Subcutaneous abdominal adipose tissue (tissue), 5 donors: ENCODE results near the gene ABCB8.

Source experiments
- H3K27ac ChIP-seq: one replicate; pipeline ENCODE4 v1.7.0; 2013; ENCODE audit warnings: low read depth, mild to moderate bottlenecking, inconsistent platforms, low read length, moderate library complexity
- H3K27me3 ChIP-seq, 5 donors: one replicate each; pipeline ENCODE4 v1.7.0; 2013; ENCODE audit warnings: low read length in 5 of 5, inconsistent platforms in 1 of 5; ENCODE audit not compliant: control insufficient read depth in 5 of 5, insufficient read depth in 4 of 5
- H3K36me3 ChIP-seq, 5 donors: one replicate each; pipeline ENCODE4 v1.7.0; 2013; ENCODE audit warnings: low read length in 5 of 5; ENCODE audit not compliant: control insufficient read depth in 5 of 5, insufficient read depth in 5 of 5
- H3K4me1 ChIP-seq, 5 donors: one replicate each; pipeline ENCODE4 v1.7.0; 2013; ENCODE audit warnings: low read length in 5 of 5, mild to moderate bottlenecking in 3 of 5, moderate library complexity in 1 of 5; ENCODE audit not compliant: control insufficient read depth in 5 of 5, insufficient read depth in 5 of 5
- H3K4me3 ChIP-seq, 5 donors: one replicate each; pipeline ENCODE4 v1.7.0; 2013; ENCODE audit warnings: low read length in 5 of 5, low read depth in 1 of 5
- H3K9ac ChIP-seq, 5 donors: one replicate each; pipeline ENCODE4 v1.7.0; 2013; ENCODE audit warnings: low read length in 5 of 5, mild to moderate bottlenecking in 4 of 5, moderate library complexity in 3 of 5
- H3K9me3 ChIP-seq, 5 donors: one replicate each; pipeline ENCODE4 v1.7.0; 2013; ENCODE audit warnings: low read length in 5 of 5; ENCODE audit not compliant: control insufficient read depth in 5 of 5
- donor health status: healthy.
- donor health status: healthy.
- donor health status: healthy.
- donor health status: healthy.
- donor health status: healthy.

Gene ABCB8

DNA sequence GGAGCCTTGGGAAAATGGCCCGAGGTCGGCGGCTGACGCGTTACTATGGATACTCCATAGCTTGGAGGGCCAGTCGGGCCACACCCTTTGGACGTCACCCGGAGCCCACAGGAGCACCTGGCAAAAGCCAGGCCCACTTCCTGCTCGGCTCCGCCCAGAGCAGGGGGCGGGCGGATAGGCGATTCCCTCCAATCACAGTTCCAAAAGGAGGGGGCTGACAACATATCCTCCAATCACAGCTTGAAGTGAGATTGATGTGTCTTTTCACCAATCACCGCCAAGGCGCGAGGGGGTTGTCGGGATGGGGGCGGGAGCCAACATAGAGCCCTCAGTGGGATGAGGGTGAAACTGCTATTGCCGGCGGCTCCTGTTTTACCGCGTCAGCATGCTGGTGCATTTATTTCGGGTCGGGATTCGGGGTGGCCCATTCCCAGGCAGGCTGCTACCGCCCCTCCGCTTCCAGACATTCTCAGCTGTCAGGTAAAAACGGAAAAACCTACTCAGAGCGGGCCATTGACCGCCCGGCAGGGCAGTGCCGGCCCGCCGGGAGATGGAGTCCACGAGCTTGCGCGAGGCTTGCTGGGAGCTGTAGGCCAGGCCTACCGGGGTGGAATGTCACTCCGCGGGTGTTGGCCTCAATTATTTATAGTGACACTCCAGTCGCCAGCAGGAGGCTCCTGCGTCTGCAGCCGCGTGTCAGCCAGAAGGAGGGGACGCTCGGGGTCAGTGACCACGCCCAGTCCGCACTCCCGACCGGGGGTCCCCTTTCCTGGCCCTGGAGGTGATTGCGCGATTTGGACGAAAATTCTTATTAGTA is at the start of gene ABCB8:
TSS of gene ABCB8 (plus strand) at position 320 of the 817 bp plus-strand sequence. CDS start at position 386, 66 bp downstream.
- H3K4me3 ChIP-seq: peak within 1 kb of the TSS; percentile 83 to 93 (median 90)
- no peaks in the 10 kb centered on the region for H3K9me3 ChIP-seq
- H3K36me3 ChIP-seq: peaks cover 0 to 21% (median 6%) of the 10 kb centered on the region in 5 donors
- peak within 1 kb of the TSS; percentile 72 for H3K27ac ChIP-seq
- H3K4me1 ChIP-seq: peaks cover 0 to 19% (median 12%) of the 10 kb centered on the region in 5 donors
- H3K27me3 ChIP-seq: peaks cover 0 to 5% (median 0%) of the 10 kb centered on the region in 5 donors
- peak within 1 kb of the TSS in 4 of 5 donors; percentile 54 to 78 (median 68) for H3K9ac ChIP-seq

DNA sequence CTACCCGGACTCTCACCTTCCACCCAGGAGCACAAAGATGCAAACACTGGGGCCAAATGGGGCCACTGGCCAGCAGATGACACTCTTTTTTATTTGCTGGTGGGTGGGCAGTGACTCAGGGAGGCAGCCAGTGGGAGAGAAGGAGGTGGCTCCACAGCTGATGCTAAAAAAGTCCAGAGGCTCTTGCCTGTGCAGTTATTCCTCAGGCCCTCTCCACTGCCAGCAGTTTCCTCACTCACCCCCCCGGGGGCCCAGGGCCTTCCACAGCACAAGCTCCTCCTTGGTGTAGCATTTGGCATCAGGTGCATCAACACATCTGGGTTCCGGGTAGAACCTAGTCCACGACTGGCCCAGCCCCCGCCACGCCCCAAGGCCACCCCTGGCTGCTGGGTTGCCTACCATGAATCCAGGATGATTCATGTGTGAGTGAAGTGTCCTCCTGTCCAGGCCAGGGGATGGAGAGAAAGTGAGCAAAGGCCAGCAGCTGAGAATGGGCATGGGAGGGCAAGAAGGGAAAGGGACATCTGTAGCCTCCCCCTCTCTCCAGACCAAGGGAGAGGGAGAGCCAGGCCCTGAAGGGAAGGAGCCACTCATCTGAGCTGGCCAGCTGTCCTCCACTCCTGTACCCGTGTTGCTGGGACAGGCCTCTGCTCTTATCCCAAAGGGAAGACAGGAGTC is 48.4 kb upstream of the ABCB8 start:
- Histone ChIP-seq H3K27me3 (peaks cover 43 to 58% (median 51%) of the 10 kb centered on the region in 5 donors), H3K9me3 (no peaks in the 10 kb centered on the region), H3K36me3 (no peaks in the 10 kb centered on the region), H3K9ac (no peak overlapping the region), H3K4me3 (no peak overlapping the region), H3K27ac (no peak overlapping the region), H3K4me1 (peaks cover 0 to 28% (median 13%) of the 10 kb centered on the region in 5 donors)

DNA sequence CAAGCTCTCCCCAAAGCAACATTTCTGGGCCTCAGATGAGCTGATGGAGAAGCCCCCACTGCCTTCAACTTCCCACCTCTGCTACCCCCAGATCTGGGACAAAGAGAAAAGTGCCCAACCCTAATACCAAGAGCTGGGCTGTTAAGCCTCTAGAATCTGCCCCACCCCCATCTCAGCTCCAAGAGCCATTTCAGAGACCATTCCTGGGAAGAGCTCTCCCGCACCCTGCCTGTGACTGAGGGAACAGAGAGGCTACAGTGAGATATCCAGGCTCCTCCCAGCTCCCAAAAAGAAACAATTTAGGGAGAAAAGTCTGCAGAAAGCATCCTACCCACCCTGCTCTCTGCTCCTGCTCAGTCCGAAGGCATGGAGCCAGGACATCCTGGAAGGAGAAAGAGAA is 47.6 kb upstream of the ABCB8 start:
- Histone ChIP-seq H3K4me3 (no peak overlapping the region), H3K36me3 (no peaks in the 10 kb centered on the region), H3K27ac (no peak overlapping the region), H3K9ac (no peak overlapping the region), H3K9me3 (no peaks in the 10 kb centered on the region), H3K27me3 (peaks cover 35 to 52% (median 45%) of the 10 kb centered on the region in 5 donors), H3K4me1 (peaks cover 0 to 23% (median 12%) of the 10 kb centered on the region in 5 donors)

DNA sequence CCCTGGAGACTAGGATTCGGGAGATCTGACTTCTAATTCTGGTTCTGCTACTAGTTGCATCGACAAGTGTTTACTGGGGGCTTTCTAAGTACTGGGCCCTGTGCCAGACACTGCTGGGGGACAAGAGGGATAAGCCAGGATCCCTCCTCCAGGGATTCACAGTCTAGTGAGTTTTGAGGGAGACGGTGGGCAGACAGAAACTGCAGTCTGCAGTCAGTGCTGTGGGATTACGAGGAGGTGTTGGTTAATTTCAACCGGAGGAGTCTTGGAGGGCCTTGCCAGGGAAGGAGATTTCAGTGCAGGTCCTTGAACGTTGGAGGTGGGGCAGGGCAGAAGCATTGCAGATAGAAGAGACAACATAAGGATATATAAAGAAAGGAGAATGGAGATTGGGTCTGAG is 46.6 kb upstream of the ABCB8 start:
- Histone ChIP-seq H3K9ac (no peak overlapping the region), H3K4me1 (peaks cover 0 to 30% (median 12%) of the 10 kb centered on the region in 5 donors), H3K27me3 (peaks cover 27 to 43% (median 37%) of the 10 kb centered on the region in 5 donors), H3K9me3 (no peaks in the 10 kb centered on the region), H3K4me3 (no peak overlapping the region), H3K36me3 (no peaks in the 10 kb centered on the region), H3K27ac (no peak overlapping the region)

DNA sequence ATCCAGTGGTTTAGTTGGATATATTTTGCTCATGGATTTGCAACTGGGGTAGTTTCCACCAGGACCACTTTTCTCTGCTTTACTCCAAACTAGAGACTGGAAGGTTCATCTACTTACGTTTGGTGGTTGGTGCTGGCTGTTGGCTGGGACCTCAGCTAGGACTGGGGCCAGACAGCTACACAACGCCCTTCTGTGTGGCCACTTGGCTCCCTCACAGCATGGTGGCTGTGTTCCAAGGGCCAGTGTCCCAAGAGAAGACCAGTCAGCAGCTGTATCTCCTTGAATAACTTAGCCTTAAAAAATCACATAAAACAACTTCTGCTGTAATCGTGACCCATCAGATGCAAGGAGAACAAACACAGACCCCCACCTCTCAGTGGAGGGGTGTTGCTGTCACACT is 45.9 kb upstream of the ABCB8 start:
- Histone ChIP-seq H3K27ac (no peak overlapping the region), H3K4me1 (peaks cover 0 to 26% (median 12%) of the 10 kb centered on the region in 5 donors), H3K9ac (no peak overlapping the region), H3K4me3 (no peak overlapping the region), H3K27me3 (peaks cover 20 to 36% (median 31%) of the 10 kb centered on the region in 5 donors), H3K9me3 (no peaks in the 10 kb centered on the region), H3K36me3 (no peaks in the 10 kb centered on the region)

DNA sequence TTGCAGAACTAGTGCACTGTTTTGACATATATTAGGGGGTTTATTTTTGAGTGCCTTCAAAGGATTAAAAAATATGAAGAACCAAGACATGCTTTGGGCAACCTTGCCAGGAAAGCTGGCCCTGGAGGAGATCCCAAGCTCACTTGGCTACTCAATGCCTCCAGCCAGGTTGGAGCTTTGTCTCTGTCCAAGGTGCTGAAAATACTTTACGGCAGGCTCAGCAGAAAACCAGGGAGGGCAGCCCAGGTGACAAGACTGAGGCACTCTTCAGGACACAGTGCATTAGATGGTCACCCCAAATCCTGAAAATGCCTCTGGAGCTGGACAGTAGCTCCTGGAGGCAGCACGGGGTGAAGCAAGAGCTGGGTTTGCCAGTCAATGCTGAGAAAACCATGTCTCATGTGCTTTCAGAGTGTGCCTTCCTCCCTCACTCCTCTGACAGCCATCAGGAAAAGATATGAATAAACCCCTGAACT is 44.3 kb upstream of the ABCB8 start:
- H3K4me3 ChIP-seq: no peak overlapping the region
- H3K4me1 ChIP-seq: peaks cover 0 to 29% (median 15%) of the 10 kb centered on the region in 5 donors
- no peak overlapping the region for H3K27ac ChIP-seq
- no peaks in the 10 kb centered on the region for H3K36me3 ChIP-seq
- peaks cover 16 to 31% (median 25%) of the 10 kb centered on the region in 5 donors for H3K27me3 ChIP-seq
- H3K9me3 ChIP-seq: no peaks in the 10 kb centered on the region
- no peak overlapping the region for H3K9ac ChIP-seq

DNA sequence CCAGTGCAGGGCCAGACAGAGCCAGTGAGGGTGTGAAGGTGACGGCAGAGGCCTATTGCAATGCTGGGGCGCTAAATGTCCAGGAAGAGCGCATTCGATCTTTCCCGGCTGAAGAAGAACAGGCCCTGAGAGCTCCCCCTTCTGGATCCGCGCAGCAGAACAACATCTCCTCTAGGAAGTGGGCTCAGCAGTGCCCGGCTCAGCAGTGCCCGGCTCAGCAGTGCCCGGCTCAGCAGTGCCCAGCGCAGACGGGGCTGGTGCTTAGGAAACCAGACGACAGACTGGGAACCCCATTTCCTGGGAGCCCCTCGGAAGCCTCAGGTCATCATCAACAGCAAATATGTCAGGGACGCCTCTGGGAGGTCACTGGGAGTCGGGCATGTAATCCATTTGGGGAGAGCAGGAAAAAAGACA is 42.1 kb upstream of the ABCB8 start:
- Histone ChIP-seq H3K27ac (no peak overlapping the region), H3K4me3 (no peak overlapping the region), H3K4me1 (peaks cover 2 to 36% (median 26%) of the 10 kb centered on the region in 5 donors), H3K27me3 (peaks cover 2 to 11% (median 3%) of the 10 kb centered on the region in 5 donors), H3K9ac (no peak overlapping the region), H3K9me3 (peaks cover 0 to 12% (median 0%) of the 10 kb centered on the region in 5 donors), H3K36me3 (no peaks in the 10 kb centered on the region)

DNA sequence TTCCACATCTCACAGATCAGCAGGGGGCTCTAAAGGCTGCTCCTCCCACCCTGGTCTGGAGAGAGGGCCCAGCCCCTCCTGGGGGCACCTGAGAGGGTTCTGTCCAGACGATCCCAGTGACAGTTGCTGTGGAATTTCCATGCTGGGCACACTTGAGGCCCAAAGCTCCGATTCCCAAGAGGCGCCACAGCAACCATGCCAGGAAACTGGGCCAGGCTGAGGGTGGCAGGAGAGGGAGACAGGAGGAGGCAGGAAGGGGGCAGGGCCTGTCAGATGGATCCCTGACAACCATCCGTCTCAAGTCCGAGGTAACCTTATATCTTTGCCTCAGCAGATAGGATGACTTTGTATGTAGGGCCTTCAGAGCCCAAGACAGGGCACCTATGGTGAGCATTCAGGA is 41.7 kb upstream of the ABCB8 start:
- Histone ChIP-seq H3K9me3 (peaks cover 0 to 15% (median 0%) of the 10 kb centered on the region in 5 donors), H3K4me1 (peaks cover 2 to 36% (median 26%) of the 10 kb centered on the region in 5 donors), H3K9ac (no peak overlapping the region), H3K27me3 (peaks cover 2 to 7% (median 3%) of the 10 kb centered on the region in 5 donors), H3K36me3 (no peaks in the 10 kb centered on the region), H3K4me3 (no peak overlapping the region), H3K27ac (no peak overlapping the region)

DNA sequence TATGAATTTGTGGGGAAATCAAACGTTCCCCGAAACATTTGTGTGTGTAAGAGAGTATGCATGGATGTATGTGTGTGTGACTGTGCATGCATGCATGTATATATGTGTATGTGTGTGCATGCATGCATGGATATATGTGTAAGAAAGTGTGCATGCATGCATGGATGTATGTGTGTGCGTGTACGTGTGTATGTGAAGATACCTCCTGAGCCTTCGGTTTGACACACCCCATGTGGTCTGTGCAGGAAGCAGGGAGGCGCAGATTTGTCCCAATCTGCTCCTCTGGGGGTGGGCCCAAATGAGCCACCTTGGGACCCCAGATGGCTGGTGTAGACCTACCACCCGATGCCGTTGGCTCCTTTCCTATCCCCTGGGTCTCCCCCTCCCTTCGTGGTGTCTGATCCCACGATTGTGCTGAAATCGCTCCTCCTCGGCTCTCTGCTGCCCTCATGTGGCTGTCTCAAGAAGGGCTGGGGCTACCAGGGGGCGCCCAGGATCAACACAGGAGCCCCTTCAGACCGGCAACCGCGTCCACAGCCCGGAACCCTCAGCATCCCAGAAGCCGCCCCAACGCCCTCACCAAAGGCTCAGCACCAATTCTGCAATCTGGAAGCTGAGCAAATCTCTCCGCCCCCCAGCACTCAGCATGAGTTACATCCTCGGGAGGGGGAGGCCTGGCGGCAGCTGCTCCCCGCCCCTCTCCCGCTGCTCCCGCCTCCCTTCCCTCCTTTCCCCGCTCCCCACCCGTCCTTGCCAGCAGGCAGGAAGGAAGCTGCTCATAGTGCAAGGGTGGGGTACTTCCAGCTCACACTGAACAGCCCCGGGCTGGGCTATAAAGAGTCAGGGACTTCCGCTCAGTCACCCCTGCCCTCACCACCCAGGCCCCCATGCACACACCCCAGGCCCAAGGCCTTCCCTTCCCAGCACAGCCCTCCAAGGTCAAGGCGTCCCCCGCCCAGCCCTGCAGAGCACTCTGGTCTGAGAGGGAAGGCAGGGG is 39.7 kb upstream of the ABCB8 start:
- Histone ChIP-seq H3K9me3 (peaks cover 0 to 15% (median 0%) of the 10 kb centered on the region in 5 donors), H3K27me3 (peaks cover 0 to 7% (median 3%) of the 10 kb centered on the region in 5 donors), H3K4me1 (peaks cover 2 to 37% (median 20%) of the 10 kb centered on the region in 5 donors), H3K36me3 (no peaks in the 10 kb centered on the region), H3K27ac (peak overlapping the region; percentile 69), H3K9ac (peak overlapping the region in 3 of 5 donors; percentile 32 to 53 (median 37)), H3K4me3 (peak overlapping the region in 4 of 5 donors; percentile 22 to 34 (median 27))
